Fibroblast of peridontal ligament (primary cell): Measurements from ENCODE around the gene MDGA2.
"Not testable (repeated sequence)": the region's sequence is repeated elsewhere in the genome, so short reads cannot be mapped to it uniquely, and the experiment has no call there.

Source experiments
- DNase-seq: peaks from one replicate; pipeline ENCODE4 v3.0.0-alpha.2; 2010; ENCODE audit errors: extremely low read depth

MDGA2 gene

GRCh38 chr14:46920542-46920941 is 754.9 kb downstream of the MDGA2 start:
- no peak for DNase-seq

GRCh38 chr14:46915539-46915938 is 759.9 kb downstream of the MDGA2 start:
- not testable (repeated sequence) for DNase-seq

GRCh38 chr14:46902837-46903236 is 772.6 kb downstream of the MDGA2 start:
- DNase-seq = no peak

GRCh38 chr14:46894476-46894875 is 780.9 kb downstream of the MDGA2 start:
- DNase-seq = no peak

- no peak for DNase-seq
Observed at GRCh38 chr14:46887144-46887543, 788.3 kb downstream of the MDGA2 start.

GRCh38 chr14:46885566-46885965 is 789.8 kb downstream of the MDGA2 start:
- DNase-seq = no peak

GRCh38 chr14:46861753-46862152 is 813.7 kb downstream of the MDGA2 start:
- no peak for DNase-seq

GRCh38 chr14:46840944-46841720 is 834.3 kb downstream of the MDGA2 start:
- no peak for DNase-seq

- no peak for DNase-seq
Observed at GRCh38 chr14:46820291-46820690, 855.1 kb downstream of the MDGA2 start.

GRCh38 chr14:46819117-46819516 is 856.3 kb downstream of the MDGA2 start:
- DNase-seq = no peak

GRCh38 chr14:46818147-46818546 is 857.3 kb downstream of the MDGA2 start:
- no peak for DNase-seq

GRCh38 chr14:46793144-46793543 is 882.3 kb downstream of the MDGA2 start:
- DNase-seq = no peak
